ENCODE data around the gene ANKRD23.
"Not testable (repeated sequence)": the region's sequence is repeated elsewhere in the genome, so short reads cannot be mapped to it uniquely, and the experiment has no call there.

ANKRD23 gene

DNA sequence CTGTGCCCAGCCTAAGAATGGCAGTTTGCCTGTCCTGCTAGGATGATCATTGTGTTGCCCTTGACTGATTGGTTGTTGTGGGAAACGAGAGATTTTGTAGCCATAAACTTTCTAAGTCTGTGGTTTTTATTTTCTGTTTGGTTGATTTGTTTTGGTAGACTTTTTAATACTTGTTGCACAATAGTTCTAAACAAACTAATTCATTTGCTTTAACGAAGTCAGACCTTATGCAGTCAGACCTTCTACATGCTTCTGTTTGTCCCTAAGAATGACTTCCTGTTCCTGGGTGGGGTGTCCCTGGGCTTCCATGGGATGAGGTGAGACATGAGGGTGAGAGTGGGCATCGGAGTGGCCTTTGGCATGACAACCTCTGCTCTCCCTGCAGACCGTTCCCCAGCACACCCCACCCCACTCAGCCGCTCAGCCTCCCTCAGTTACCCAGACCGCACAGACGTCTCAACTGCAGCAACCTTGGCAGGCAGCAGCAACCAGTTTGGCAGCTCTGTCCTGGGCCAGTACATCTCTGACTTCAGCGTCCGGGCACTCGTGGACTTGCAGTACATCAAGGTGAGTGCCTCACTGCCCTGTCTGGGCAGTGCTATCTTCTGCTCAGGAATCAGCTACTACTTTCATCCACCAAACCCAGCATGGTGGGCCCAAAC, 35.5 kb downstream of the ANKRD23 start:
- no peak for DNase-seq
- intact Hi-C loops (cut with DNase I): no loop called here

DNA sequence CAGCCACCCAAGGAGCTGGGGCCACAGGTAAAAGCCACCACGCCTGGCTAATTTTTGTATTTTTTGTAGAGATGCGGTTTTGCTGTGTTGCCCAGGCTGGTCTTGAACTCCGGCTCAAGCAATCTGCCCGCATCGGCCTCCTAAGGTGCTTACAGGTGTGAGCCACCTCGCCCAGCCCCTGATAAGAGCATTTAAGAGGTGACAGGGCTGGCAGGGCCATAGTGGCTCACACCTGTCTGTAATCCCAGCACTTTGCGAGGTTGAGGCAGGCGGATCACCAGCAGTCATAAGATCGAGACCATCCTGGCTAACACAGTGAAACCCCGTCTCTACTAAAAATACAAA, 36.7 kb downstream of the ANKRD23 start:
- DNase-seq: no peak
- intact Hi-C loops (cut with DNase I): no loop called here

DNA sequence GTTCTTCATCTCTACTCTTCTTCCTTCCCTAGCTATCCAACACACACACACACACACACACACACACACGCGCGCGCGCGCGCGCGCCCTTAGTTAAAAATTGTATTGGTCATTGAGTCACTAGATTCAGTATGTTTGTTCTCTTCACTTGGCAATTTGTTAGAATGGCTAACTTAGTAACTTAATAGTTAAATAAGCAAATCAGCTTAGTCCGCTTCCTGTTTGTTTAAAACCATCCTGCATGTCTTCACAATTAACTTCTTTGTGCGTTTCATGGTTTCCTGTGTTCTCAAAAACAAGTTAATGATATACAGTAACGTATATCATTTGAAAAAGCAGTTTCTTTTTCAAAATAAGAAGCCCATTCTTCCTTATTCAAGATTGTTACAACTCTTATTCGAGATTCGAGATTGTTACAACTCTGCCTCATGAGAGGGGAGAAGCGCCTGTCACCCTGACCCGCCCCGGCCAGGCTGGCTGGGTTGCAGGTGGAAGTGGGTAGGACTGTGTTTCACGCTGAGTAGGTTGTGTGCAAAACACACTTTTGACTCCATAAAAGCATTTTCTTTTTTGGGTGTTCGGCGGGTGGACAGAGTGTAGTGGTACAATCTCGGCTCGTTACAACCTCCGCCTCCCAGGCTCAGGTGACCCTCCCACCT, 37.2 kb downstream of the ANKRD23 start:
- DNase-seq: no peak
- intact Hi-C loops (cut with DNase I): no loop called here

DNA sequence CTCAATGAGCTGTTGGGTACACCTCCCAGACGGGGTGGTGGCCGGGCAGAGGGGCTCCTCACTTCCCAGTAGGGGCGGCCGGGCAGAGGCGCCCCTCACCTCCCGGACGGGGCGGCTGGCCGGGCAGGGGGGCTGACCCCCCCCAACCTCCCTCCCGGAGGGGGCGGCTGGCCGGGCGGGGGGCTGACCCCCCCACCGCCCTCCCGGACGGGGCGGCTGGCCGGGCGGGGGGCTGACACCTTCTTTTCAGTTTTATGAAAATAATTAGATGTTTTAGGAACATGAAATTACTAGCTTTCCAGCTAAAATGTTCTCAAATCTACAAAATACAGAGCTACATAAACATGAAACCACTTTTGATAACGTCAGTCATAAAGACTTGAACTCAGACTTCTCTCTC, 37.9 kb downstream of the ANKRD23 start:
- intact Hi-C loops (cut with DNase I); DNase-seq: not testable (repeated sequence)

DNA sequence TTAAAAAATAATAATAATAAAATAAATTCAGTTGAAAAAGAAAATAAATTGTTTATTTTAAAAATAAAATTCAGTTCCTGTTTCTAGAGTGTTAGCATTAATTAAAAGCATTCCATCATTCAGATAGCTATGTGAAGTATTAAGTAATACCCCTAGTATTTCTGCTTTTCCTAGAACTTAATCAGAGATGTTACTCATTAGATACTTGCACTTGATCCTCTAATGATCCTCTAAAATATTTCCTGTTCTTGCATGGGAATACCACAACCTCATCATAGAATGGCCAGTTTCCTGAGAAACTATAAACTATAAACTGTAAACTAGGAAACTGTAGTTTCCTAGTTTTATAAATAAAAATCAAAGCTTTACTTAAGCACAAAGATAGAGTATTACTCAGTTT, 38.8 kb downstream of the ANKRD23 start:
- intact Hi-C loops (cut with DNase I): no loop called here
- no peak for DNase-seq

DNA sequence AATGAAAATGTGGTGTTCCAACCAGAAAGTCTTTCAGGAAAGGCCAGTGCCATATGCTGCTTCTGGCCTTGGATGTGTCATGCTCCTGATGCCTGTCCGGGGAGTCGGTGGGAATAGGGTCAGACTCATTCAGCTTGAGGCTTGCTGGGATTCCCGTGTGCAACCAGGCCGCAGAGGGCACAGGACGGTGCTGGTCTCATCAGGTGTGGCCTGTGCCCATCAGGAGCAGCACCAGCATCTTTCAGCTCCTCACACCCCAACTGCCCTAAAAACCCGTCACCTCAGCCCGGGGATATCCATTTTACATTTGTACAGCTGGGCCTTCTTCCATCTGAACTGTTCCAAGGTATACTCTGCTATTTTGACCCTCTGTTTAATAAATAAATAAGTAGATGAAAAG, 41.1 kb downstream of the ANKRD23 start:
- no peak for DNase-seq
- intact Hi-C loops (cut with DNase I): no loop called here

DNA sequence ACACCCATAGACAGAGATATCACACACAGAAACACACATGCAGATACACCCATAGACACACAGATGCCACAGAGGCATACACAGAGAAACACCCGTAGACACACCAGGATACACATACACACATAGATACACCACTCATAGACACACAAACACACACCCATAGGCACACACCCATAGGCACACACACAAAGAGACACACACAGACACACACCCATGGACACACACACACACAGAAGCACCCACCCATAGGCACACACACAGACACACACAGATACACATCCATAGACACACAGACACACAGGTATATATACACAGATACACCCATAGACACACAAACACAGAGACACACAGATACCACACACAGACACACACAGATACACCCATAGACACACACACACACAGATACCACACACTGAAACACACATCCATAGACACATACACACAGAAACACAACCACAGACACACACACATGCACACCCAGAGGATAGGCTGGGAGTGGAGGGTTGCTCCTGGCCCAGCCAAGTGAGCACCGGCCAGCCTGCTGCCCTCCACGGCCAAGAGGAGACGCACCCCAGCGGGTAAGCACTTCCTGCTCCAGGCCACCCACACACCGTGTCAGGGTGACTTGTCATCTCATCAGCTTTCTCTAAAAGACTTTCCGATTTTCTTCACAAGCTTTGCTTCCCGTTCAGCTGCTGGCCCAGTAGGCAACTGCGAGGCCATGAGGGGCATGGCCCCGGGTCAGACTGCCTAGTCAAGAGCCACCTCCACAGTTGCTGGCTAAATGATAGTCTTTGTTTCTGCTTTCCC, 41.8 kb downstream of the ANKRD23 start:
- intact Hi-C loops (cut with DNase I): no loop called here
- peak in 2 of 42 donors; percentile 17 to 40 for DNase-seq

DNA sequence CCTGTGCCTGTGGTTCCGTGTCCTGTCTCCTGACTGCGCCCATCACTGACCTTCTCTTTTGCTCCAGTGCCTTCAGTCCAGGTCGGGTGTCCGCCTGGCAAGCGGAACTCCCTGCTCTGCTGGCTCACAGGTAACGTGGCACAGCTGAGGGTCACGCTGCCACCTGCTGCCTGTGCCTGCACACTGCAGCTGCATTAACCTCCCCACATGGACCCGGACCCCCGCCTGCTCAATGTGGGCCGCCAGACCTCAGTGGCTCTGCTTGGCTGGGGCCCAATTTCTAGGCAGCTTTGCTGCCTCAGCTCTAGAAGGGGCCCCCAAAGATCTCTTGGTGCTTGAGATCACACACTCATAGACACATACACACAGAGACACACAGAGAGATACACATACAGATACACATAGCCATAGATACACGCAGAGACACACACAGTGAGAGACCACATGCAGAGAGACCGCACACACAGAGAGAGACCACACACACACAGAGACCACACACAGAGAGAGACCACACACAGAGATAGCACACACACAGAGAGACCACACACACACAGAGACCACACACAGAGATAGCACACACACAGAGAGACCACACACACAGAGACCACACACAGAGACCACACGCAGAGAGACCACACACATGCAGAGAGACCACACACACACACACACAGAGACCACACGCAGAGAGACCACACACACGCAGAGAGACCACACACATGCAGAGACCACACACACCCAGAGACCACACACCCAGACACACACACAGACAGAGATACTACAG, 42.6 kb downstream of the ANKRD23 start:
- DNase-seq: peak; percentile 58 to 88 (median 76)
- intact Hi-C loops (cut with DNase I): no loop called here

DNA sequence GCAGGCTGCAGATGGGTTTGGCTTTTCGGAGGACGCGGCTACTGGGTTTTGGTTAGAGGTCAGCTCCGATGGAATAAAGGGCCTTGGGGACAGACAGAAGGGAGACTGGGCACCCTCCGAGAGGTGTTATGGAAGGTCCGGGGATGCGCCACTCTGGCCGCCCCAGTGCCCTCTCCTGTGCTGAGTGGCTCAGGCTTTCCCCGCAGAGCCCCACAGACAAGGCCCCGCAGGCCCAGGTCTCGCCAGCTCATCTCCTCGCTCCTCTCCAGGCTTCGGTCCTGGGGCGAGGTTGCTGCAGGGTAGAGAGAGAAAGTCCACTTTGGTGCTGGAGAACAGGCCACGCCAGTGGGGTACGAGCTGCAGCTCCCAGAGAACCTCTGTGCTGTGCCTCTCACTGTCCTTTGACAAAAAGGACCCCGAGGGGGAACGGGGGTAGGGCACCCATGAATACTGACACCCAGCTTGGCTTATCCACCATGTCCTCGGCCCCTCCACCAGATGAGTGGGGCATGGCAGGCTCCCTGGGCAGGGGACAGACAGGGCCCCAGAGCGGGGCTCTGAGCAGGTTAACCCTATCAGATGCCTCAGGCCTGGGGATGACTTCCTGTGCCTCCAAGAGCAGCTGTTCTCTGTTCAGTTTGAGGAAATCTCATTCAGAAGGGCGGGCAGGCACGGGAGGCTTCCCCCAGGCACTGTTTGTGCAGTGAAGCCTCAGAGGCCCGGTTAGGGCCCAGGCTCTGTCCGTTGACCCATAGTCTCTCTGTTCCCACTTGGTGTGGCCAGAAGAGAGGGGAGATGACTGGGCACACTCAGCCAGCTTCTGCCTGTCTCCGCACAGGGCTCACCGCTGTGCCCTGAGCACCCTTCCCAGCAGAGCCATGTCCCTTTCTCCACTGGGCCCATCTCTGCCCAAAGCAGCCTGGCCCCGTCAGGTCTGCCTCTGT, 43.5 kb downstream of the ANKRD23 start:
- DNase-seq: no peak
- intact Hi-C loops (cut with DNase I): no loop called here

DNA sequence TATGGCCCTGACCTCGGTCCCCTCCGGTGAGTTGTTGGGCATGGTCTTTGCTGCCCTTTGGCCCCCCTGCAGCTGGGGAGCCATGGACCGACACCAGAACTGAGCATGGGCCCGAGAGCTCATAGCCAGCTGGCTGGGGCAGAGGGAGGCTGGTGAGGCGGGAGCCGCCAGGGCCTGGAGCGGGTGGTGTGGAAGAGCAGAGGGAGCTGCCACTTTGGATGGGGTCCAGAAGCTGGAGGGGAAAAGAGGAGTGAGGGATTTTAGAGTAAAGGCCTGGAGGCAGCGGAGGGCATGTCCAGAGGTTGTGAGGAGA, 44.2 kb downstream of the ANKRD23 start:
- DNase-seq: no peak
- intact Hi-C loops (cut with DNase I): no loop called here

DNA sequence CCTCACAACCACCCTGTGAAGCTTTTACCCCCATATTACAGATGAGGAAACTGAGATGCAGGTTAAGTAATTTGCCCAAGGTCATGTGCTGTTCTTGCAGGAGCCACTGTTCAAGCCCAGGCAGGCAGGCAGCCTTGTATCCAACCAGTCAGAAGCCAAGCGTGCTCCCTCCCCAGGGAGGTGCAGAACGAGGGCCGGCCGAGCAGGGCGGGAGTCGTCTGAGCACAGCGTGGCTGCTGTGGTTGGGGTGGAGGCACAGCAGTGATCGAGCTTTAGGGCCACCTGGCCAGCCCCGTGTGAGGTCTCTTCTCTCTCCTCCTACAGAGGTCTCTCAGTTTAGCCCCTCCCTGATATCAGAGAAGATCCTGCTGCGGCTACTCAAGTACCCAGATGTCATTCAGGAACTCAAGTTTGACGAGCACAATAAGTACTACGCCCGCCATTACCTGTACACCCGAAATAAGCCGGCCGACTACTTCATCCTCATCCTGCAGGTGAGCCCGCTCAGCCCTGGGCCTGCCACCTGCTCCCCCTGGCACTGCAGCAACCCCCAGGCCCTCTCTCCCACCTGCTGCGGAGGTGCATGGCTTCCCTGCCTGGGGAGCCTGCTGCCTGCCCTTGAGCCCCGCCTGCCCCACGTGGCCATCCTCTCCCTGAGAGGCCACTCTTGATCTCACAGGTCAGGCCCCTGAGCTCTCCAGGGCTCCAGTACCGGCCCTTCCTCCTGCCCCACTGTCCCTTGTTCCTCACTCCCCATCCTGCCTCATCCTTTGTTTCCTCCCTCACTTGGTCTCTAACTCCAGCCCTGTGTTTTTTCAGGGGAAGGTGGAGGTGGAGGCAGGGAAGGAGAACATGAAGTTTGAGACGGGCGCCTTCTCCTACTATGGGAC, 44.8 kb downstream of the ANKRD23 start:
- intact Hi-C loops (cut with DNase I): no loop called here
- no peak for DNase-seq

DNA sequence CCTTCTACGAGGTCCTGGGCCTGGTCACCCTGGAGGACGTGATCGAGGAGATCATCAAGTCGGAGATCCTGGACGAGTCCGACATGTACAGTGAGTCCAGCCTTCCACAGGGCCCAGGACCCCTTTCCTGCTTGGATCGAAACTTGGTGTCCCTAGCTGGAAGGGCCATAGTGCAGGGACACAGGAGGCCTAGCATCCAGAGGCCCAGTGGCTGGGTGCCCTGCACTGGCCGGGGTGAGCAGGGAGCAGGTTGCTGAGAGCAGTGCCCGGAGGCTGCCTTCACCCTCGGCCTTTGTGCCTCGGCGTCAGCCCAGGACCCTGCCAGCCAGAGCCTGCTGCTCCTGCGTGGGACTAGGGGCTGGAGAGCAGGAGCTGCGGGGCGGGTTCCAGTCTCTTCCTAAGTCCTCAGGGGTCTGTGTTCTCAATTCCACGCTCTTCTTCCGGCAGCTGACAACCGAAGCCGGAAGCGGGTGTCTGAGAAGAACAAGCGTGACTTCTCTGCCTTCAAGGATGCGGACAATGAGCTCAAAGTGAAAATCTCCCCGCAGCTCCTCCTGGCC, 46.7 kb downstream of the ANKRD23 start:
- no peak for DNase-seq
- intact Hi-C loops (cut with DNase I): no loop called here

DNA sequence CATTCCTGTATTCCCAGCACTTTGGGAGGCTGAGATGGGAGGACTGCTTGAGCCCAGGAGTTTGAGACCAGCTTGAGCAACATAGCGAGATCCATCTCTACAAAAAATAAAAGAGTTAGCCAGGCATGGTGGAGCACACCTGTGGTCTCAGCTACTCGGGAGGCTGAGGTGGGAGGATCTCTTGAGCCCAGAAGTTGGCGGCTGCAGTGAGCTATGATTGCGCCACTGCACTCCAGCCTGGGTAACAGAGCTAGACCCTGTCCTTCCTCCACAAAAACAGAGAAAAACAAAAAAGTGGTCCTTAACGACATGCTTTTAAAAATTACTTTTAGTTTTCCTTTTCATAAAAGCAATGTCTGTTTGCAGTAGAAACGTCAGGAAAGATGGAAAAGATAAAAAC, 47.3 kb downstream of the ANKRD23 start:
- DNase-seq; intact Hi-C loops (cut with DNase I): not testable (repeated sequence)

DNA sequence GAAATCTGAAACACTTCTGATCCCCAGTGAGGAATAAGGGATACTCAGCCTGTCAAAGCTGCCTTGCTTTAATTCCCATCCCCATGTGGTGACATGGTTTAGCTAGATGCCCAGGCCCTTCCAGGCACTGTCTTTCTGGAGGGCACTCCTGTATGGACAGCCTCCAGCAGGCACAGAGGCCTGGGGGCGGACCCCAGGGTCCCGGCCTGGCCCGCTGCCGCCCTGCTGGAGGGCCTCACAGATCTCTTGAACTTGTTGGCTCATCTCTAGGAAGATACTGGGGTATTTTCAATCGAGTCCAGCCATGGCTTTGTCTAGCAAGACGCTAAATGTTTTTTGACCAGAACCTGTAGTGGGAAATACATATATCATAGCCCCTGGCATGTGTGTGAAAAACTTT, 48.7 kb downstream of the ANKRD23 start:
- intact Hi-C loops (cut with DNase I): no loop called here
- no peak for DNase-seq

DNA sequence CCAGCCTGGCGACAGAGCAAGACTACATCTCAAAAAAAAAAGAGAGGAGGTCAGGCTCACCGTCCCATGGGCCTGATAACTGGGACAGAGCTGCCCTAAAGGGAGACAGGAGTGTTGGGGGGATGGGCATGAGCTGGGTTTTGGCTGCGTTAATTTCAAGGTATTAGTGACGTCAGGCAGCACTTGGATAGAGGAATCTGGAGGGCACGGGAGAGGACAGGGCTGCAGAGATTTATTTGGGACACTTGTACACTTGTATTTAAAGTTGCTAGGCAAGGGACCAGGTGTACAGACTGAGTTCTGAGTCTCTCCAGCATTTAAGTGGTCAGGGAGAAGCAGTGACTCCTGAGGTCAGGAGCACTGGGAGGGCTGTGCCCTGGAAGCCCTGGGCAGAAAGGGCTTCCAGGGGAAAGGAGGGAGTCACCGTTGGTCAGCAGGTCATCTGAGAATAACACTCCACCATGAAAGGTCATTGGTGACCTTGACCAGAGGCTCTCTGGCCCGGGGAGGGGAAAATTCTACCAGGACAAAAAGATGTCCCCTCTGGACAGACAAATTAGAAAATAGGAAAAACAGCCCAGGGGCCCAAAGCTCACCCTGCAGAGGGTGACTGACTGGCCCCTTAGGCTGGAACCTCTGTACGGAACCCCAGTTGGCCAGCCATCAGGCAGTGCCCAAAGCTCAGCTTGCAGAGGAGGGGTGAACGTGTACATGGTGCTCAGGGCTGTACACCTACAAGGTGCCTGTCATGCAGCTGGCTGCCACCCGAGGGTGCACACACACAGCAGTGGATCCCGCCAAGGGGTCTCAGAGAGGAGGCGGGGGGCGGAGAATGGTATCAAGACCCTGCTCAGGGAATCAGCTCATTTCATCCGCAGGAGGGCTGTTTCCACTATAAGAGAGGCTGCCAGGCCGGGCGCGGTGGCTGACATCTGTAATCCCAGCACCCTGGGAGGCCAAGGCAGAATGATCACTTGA, 50.8 kb downstream of the ANKRD23 start:
- no peak for DNase-seq
- intact Hi-C loops (cut with DNase I): no loop called here

DNA sequence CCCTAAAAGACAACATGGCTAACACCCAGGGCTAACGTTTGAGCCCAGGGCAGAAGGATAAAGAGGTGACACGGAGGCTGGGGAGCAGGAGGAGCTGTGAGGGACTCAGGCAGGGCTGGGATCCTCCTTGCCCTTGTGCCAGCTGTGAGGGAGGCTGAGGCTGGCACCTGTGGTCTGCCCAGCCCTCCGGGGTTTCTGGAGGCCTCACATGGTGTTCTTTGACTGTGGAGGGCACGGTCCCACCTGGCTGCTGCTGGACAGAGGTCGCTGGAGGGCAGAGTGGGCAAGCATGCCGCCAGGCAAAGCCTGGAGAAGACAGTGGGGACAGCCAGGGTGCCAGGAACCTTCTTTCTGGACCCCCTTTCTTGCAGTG, 54.6 kb downstream of the ANKRD23 start:
- intact Hi-C loops (cut with DNase I): no loop called here
- no peak for DNase-seq

Data from head of caudate nucleus (tissue), 42 donors.